ENCODE results near the gene HARBI1.

HARBI1 gene, protein sequence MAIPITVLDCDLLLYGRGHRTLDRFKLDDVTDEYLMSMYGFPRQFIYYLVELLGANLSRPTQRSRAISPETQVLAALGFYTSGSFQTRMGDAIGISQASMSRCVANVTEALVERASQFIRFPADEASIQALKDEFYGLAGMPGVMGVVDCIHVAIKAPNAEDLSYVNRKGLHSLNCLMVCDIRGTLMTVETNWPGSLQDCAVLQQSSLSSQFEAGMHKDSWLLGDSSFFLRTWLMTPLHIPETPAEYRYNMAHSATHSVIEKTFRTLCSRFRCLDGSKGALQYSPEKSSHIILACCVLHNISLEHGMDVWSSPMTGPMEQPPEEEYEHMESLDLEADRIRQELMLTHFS

DNA sequence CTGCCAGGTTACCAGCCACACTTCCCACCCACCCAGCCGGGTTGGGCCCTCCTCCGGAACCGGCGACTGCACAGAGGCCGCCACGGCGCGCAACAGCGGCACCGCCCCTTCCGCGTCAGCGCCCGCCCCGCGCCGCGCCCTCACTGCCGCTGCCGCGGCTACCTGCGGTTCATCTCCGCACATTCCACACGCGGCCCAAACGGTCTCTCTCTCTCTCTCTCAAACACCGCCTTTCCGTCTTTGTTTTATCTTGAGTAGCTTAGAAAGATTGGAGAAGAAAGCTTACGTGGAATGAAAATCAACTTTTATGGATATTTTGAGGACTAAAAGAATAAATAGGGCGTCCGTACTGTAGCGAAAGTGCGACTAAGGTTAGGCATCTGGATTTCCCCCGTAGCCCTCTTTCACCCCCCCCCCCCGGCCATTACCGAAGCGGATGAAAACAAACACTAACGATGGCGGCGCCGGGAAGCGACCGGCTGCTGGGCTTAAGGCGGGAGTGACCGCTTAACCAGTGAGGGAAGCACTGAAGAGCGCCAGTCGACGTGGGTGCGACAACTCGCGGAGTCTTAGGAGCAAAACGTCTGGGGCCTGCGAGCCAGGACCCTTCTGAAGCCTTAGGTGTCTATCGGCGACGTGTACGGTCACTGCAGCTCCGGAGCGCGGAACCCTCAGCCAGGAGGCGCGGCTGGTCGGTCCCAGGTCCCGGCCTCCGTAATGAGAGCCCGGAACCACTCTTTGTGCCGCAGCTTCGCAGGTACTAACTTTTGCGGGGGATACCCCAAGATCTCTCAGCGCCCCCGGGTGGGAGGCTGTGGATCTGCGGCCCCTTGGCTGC lies at the start of gene HARBI1, which contains the start of gene ATG13:
Gene HARBI1 (minus strand): TSS at position 94 of the 838 bp plus-strand sequence. CDS start 990 bp downstream, outside the sequence.
Gene ATG13 (plus strand): TSS at position 420 of the 838 bp plus-strand sequence. CDS start 26,739 bp downstream, outside the sequence.
- peak within 1 kb of the TSS; percentile 96 to 99 for H3K9ac ChIP-seq (ENCODE audit: low read depth in 1 of 2, low read length in 2 of 2)
- H3K27ac ChIP-seq (ENCODE audit: low read depth in 2 of 2, low read length in 2 of 2): peak within 1 kb of the TSS; percentile 97 to 98
- peaks cover 0 to 5% of the 10 kb centered on the region in 2 donors for H3K36me3 ChIP-seq (ENCODE audit: control insufficient read depth in 2 of 2, insufficient read depth in 2 of 2, low read length in 2 of 2)
- H3K4me3 ChIP-seq (ENCODE audit: low read length in 2 of 2): peak within 1 kb of the TSS; percentile 92 to 97
- no peaks in the 10 kb centered on the region for H3K9me3 ChIP-seq (ENCODE audit: control insufficient read depth in 2 of 2, low read length in 2 of 2)
- H3K4me1 ChIP-seq (ENCODE audit: control insufficient read depth in 2 of 2, insufficient read depth in 2 of 2, low read length in 2 of 2): peaks cover 7 to 18% of the 10 kb centered on the region in 2 donors
- H3K27me3 ChIP-seq (ENCODE audit: control insufficient read depth in 2 of 2, insufficient read depth in 2 of 2, low read length in 2 of 2): no peaks in the 10 kb centered on the region

DNA sequence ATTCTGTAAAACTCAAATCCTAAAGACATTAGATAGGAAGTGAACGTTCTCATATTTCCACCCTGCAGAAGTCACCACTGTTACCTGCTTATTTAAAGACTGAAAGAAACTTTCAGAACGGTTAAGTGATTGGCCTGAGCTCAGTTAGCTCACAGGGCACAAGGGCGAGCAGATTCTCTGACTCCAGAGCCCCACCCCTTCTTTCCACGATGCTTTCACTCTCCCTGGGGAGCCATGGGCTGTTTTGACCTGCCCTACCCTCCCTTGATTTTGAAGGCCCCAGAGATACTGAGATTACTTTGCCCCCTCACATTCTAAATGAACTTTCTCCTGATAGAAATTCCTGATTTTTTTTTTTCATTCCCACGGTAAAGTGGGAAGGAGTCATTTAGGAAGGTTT lies 49.5 kb upstream of the HARBI1 start:
- no peak overlapping the region for H3K9ac ChIP-seq (ENCODE audit: low read depth in 1 of 2, low read length in 2 of 2)
- no peak overlapping the region for H3K27ac ChIP-seq (ENCODE audit: low read depth in 2 of 2, low read length in 2 of 2)
- H3K4me1 ChIP-seq (ENCODE audit: control insufficient read depth in 2 of 2, insufficient read depth in 2 of 2, low read length in 2 of 2): no peaks in the 10 kb centered on the region
- H3K9me3 ChIP-seq (ENCODE audit: control insufficient read depth in 2 of 2, low read length in 2 of 2): no peaks in the 10 kb centered on the region
- H3K4me3 ChIP-seq (ENCODE audit: low read length in 2 of 2): no peak overlapping the region
- no peaks in the 10 kb centered on the region for H3K27me3 ChIP-seq (ENCODE audit: control insufficient read depth in 2 of 2, insufficient read depth in 2 of 2, low read length in 2 of 2)
- peaks cover 61 to 84% of the 10 kb centered on the region in 2 donors for H3K36me3 ChIP-seq (ENCODE audit: control insufficient read depth in 2 of 2, insufficient read depth in 2 of 2, low read length in 2 of 2)

DNA sequence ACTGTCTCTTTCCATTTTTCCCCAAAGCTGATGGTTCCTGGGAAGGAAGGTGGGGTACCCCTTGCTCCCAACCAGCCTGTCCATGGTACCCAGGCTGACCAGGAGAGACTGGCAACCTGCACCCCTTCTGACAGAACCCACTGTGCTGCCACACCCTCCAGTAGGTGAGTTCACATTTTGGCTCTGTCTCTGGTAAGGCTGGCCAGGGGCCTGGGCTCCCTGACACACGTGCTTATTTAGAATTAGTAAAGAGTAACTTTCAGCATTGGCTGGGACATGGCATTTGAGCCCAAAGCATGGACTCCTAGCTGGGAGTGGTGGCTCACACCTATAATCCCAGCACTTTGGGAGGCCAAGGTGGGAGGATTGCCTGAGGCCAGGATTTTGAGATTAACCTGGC lies 48.3 kb upstream of the HARBI1 start:
- H3K4me1 ChIP-seq (ENCODE audit: control insufficient read depth in 2 of 2, insufficient read depth in 2 of 2, low read length in 2 of 2): no peaks in the 10 kb centered on the region
- H3K9ac ChIP-seq (ENCODE audit: low read depth in 1 of 2, low read length in 2 of 2): no peak overlapping the region
- H3K27ac ChIP-seq (ENCODE audit: low read depth in 2 of 2, low read length in 2 of 2): no peak overlapping the region
- H3K4me3 ChIP-seq (ENCODE audit: low read length in 2 of 2): no peak overlapping the region
- H3K27me3 ChIP-seq (ENCODE audit: control insufficient read depth in 2 of 2, insufficient read depth in 2 of 2, low read length in 2 of 2): no peaks in the 10 kb centered on the region
- peaks cover 57 to 77% of the 10 kb centered on the region in 2 donors for H3K36me3 ChIP-seq (ENCODE audit: control insufficient read depth in 2 of 2, insufficient read depth in 2 of 2, low read length in 2 of 2)
- H3K9me3 ChIP-seq (ENCODE audit: control insufficient read depth in 2 of 2, low read length in 2 of 2): no peaks in the 10 kb centered on the region

DNA sequence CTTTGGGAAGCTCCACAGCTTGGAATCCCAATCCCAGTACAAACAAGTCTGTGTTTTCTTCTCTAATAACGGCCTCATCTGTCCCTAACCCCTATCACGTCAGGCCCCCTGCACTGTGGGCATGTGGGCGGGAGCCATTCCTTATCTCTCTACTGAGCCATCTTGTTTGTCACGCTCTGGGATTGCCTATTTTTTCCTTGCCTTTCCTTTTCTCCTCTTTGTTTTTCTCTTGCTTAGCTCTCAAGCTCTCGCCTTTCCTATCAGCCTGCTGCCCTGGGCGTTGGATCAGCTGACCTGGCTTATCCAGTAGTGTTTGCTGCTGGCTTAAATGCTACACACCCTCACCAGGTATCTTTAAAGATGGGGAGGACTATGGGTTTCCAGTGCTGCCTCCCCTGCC lies 47.6 kb upstream of the HARBI1 start:
- H3K9me3 ChIP-seq (ENCODE audit: control insufficient read depth in 2 of 2, low read length in 2 of 2): no peaks in the 10 kb centered on the region
- no peak overlapping the region for H3K27ac ChIP-seq (ENCODE audit: low read depth in 2 of 2, low read length in 2 of 2)
- no peak overlapping the region for H3K9ac ChIP-seq (ENCODE audit: low read depth in 1 of 2, low read length in 2 of 2)
- H3K36me3 ChIP-seq (ENCODE audit: control insufficient read depth in 2 of 2, insufficient read depth in 2 of 2, low read length in 2 of 2): peaks cover 59 to 78% of the 10 kb centered on the region in 2 donors
- no peak overlapping the region for H3K4me3 ChIP-seq (ENCODE audit: low read length in 2 of 2)
- no peaks in the 10 kb centered on the region for H3K4me1 ChIP-seq (ENCODE audit: control insufficient read depth in 2 of 2, insufficient read depth in 2 of 2, low read length in 2 of 2)
- H3K27me3 ChIP-seq (ENCODE audit: control insufficient read depth in 2 of 2, insufficient read depth in 2 of 2, low read length in 2 of 2): no peaks in the 10 kb centered on the region

DNA sequence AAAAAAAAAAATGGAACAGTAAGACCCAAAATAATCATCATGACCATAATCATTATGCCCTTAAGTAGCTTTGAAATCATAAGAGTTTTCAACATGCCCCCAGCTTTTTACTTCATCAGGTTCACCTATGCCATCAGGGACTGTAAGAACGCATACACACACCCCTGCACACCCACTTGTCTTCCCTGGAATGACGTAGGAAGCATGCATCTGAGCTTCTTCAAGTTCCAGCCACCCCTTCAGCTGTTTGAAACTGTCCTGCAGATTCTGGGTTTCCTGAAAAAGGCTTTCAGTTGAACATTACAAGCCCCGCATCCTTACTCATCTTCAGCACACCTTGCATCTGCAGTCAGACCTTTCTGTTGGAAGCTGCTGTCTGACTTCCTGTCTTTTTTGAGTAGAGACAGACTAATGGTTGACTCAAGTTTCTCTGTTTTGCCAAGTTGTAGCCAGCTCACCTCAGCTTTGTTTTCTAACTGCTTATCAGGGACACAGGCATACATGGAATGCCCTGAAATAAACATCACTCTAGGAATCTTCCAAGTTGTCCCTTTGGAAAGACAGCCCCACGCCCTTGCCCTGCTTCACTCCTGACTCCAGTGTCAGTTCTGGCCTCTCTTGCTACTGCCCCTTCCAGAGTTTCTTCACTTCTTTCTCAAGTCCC lies 46.4 kb upstream of the HARBI1 start:
- Histone ChIP-seq H3K4me1 (ENCODE audit: control insufficient read depth in 2 of 2, insufficient read depth in 2 of 2, low read length in 2 of 2) (no peaks in the 10 kb centered on the region), H3K27ac (ENCODE audit: low read depth in 2 of 2, low read length in 2 of 2) (no peak overlapping the region), H3K27me3 (ENCODE audit: control insufficient read depth in 2 of 2, insufficient read depth in 2 of 2, low read length in 2 of 2) (no peaks in the 10 kb centered on the region), H3K9ac (ENCODE audit: low read depth in 1 of 2, low read length in 2 of 2) (no peak overlapping the region), H3K4me3 (ENCODE audit: low read length in 2 of 2) (no peak overlapping the region), H3K9me3 (ENCODE audit: control insufficient read depth in 2 of 2, low read length in 2 of 2) (no peaks in the 10 kb centered on the region), H3K36me3 (ENCODE audit: control insufficient read depth in 2 of 2, insufficient read depth in 2 of 2, low read length in 2 of 2) (peaks cover 62 to 76% of the 10 kb centered on the region in 2 donors)

DNA sequence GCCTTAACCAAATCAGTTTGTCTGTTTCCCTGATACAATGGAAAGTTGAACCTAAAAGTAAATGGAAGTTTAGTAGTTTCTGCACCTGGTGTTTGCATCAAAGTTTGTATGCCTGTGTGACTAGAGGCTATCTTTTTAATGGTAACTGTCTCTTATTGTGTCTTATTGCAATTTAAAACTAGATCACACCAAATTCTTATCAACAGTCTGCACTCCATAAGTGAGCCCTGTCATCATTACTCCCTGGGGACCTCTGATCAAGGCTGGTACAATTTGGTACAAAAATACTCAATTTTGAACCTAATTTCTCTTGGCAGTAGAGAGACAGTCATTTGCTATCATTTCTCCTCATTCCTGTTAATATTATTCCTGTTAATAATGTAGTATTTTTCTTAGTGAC lies 45.3 kb upstream of the HARBI1 start:
- Histone ChIP-seq H3K4me1 (ENCODE audit: control insufficient read depth in 2 of 2, insufficient read depth in 2 of 2, low read length in 2 of 2) (no peaks in the 10 kb centered on the region), H3K4me3 (ENCODE audit: low read length in 2 of 2) (no peak overlapping the region), H3K27ac (ENCODE audit: low read depth in 2 of 2, low read length in 2 of 2) (no peak overlapping the region), H3K9me3 (ENCODE audit: control insufficient read depth in 2 of 2, low read length in 2 of 2) (no peaks in the 10 kb centered on the region), H3K27me3 (ENCODE audit: control insufficient read depth in 2 of 2, insufficient read depth in 2 of 2, low read length in 2 of 2) (no peaks in the 10 kb centered on the region), H3K36me3 (ENCODE audit: control insufficient read depth in 2 of 2, insufficient read depth in 2 of 2, low read length in 2 of 2) (peaks cover 62 to 75% of the 10 kb centered on the region in 2 donors), H3K9ac (ENCODE audit: low read depth in 1 of 2, low read length in 2 of 2) (no peak overlapping the region)

DNA sequence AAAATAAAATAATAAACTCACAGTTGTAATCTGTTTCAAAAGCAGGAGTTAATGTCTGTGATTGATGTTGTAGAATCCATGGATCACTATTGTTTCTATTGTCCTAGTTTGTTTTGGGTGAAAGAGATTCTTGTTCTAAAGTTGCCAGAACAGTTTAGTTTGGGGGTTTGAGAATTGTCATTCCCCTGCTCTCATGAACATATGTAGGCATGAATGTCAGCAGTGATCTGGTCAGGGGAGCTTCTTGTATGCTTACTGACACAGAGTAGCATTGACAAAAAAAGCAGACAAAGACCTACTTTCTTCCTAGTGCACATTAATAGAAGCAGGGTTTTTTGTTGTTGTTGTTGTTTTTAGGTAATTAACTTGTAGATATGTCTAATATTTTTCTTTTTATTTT lies 44.8 kb upstream of the HARBI1 start:
- Histone ChIP-seq H3K4me3 (ENCODE audit: low read length in 2 of 2) (no peak overlapping the region), H3K36me3 (ENCODE audit: control insufficient read depth in 2 of 2, insufficient read depth in 2 of 2, low read length in 2 of 2) (peaks cover 63 to 75% of the 10 kb centered on the region in 2 donors), H3K4me1 (ENCODE audit: control insufficient read depth in 2 of 2, insufficient read depth in 2 of 2, low read length in 2 of 2) (no peaks in the 10 kb centered on the region), H3K27ac (ENCODE audit: low read depth in 2 of 2, low read length in 2 of 2) (no peak overlapping the region), H3K9ac (ENCODE audit: low read depth in 1 of 2, low read length in 2 of 2) (no peak overlapping the region), H3K27me3 (ENCODE audit: control insufficient read depth in 2 of 2, insufficient read depth in 2 of 2, low read length in 2 of 2) (no peaks in the 10 kb centered on the region), H3K9me3 (ENCODE audit: control insufficient read depth in 2 of 2, low read length in 2 of 2) (no peaks in the 10 kb centered on the region)

DNA sequence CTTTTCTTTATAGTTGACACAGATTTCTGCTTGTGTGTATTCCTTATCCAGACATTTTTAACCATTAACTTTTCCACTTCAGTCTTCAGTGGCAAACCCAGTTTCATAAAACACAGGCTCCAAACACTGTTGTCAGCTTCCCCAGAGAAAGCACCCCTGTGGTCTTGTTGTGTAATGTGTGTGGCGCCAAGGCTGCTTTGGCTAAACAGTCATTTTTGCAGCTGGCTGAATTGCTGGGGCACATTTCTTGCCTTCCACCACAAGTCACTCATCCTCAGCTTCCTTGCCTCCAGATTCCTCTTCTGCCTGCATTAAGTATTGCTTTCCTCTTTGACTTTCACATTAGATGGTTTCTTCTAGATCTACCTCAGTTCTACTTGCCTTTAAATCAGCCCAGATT lies 42.9 kb upstream of the HARBI1 start:
- H3K9me3 ChIP-seq (ENCODE audit: control insufficient read depth in 2 of 2, low read length in 2 of 2): no peaks in the 10 kb centered on the region
- no peaks in the 10 kb centered on the region for H3K27me3 ChIP-seq (ENCODE audit: control insufficient read depth in 2 of 2, insufficient read depth in 2 of 2, low read length in 2 of 2)
- H3K4me3 ChIP-seq (ENCODE audit: low read length in 2 of 2): no peak overlapping the region
- H3K9ac ChIP-seq (ENCODE audit: low read depth in 1 of 2, low read length in 2 of 2): no peak overlapping the region
- no peaks in the 10 kb centered on the region for H3K4me1 ChIP-seq (ENCODE audit: control insufficient read depth in 2 of 2, insufficient read depth in 2 of 2, low read length in 2 of 2)
- H3K27ac ChIP-seq (ENCODE audit: low read depth in 2 of 2, low read length in 2 of 2): no peak overlapping the region
- H3K36me3 ChIP-seq (ENCODE audit: control insufficient read depth in 2 of 2, insufficient read depth in 2 of 2, low read length in 2 of 2): peaks cover 66 to 73% of the 10 kb centered on the region in 2 donors

DNA sequence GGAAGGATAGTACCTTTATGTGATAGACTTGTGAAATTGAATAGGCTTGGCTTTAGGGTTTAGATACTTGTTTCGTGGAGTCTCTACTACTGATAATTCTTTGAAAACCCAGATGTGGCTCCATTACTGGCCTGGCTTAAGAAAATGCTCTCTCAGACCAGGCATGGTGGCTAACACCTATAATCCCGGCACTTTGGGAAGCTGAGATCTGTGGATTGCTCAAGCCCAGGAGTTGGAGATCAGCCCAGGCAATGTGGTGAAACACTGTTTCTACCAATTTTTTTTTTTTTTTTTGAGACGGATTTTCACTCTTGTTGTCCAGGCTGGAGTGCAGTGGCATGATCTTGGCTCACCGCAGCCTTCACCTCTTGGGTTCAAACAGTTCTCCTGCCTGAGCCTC lies 41.2 kb upstream of the HARBI1 start:
- no peak overlapping the region for H3K27ac ChIP-seq (ENCODE audit: low read depth in 2 of 2, low read length in 2 of 2)
- peaks cover 53 to 65% of the 10 kb centered on the region in 2 donors for H3K36me3 ChIP-seq (ENCODE audit: control insufficient read depth in 2 of 2, insufficient read depth in 2 of 2, low read length in 2 of 2)

DNA sequence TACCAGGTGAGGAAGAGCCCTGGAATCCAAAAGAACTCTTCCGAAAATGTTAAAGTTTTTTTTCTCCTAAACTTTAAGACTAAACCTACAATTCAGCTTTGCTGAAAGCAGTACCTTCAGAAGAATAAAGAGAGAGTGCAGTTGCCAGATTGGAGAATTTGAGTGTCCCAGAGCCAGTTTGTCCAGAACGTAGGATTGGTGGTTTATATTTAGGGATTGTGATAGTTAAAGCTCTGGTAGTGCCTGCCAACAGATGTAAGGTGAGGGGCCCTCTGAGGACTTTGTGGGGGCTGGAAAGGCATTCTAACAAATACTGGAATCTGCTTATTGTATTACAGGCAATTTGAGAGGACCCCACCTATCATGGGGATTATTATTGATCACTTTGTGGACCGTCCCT lies 40.2 kb upstream of the HARBI1 start:
- H3K4me1 ChIP-seq (ENCODE audit: control insufficient read depth in 2 of 2, insufficient read depth in 2 of 2, low read length in 2 of 2): no peaks in the 10 kb centered on the region
- H3K27ac ChIP-seq (ENCODE audit: low read depth in 2 of 2, low read length in 2 of 2): no peak overlapping the region
- no peak overlapping the region for H3K9ac ChIP-seq (ENCODE audit: low read depth in 1 of 2, low read length in 2 of 2)
- peaks cover 46 to 65% of the 10 kb centered on the region in 2 donors for H3K36me3 ChIP-seq (ENCODE audit: control insufficient read depth in 2 of 2, insufficient read depth in 2 of 2, low read length in 2 of 2)
- H3K4me3 ChIP-seq (ENCODE audit: low read length in 2 of 2): no peak overlapping the region
- no peaks in the 10 kb centered on the region for H3K27me3 ChIP-seq (ENCODE audit: control insufficient read depth in 2 of 2, insufficient read depth in 2 of 2, low read length in 2 of 2)
- H3K9me3 ChIP-seq (ENCODE audit: control insufficient read depth in 2 of 2, low read length in 2 of 2): no peaks in the 10 kb centered on the region

More for the DNA sequence above, 41.2 kb upstream of the HARBI1 start:
- Histone ChIP-seq H3K27me3 (ENCODE audit: control insufficient read depth in 2 of 2, insufficient read depth in 2 of 2, low read length in 2 of 2) (no peaks in the 10 kb centered on the region), H3K4me1 (ENCODE audit: control insufficient read depth in 2 of 2, insufficient read depth in 2 of 2, low read length in 2 of 2) (no peaks in the 10 kb centered on the region), H3K9me3 (ENCODE audit: control insufficient read depth in 2 of 2, low read length in 2 of 2) (no peaks in the 10 kb centered on the region), H3K4me3 (ENCODE audit: low read length in 2 of 2) (no peak overlapping the region), H3K9ac (ENCODE audit: low read depth in 1 of 2, low read length in 2 of 2) (no peak overlapping the region)

All from mucosa of rectum (tissue), 2 donors.